Stimulated activated CD4-positive, alpha-beta T cell treated with anti-CD3 and anti-CD28 coated beads, Interleukin-2, amount 100 ng/mL, for 48 hours (primary cell): ENCODE results near the gene TOMM20L.

Experiments used
- DNase-seq, 2 donors: peaks; one replicate each; pipeline ENCODE4 v3.0.0-alpha.2; 2020

Gene TOMM20L

DNA sequence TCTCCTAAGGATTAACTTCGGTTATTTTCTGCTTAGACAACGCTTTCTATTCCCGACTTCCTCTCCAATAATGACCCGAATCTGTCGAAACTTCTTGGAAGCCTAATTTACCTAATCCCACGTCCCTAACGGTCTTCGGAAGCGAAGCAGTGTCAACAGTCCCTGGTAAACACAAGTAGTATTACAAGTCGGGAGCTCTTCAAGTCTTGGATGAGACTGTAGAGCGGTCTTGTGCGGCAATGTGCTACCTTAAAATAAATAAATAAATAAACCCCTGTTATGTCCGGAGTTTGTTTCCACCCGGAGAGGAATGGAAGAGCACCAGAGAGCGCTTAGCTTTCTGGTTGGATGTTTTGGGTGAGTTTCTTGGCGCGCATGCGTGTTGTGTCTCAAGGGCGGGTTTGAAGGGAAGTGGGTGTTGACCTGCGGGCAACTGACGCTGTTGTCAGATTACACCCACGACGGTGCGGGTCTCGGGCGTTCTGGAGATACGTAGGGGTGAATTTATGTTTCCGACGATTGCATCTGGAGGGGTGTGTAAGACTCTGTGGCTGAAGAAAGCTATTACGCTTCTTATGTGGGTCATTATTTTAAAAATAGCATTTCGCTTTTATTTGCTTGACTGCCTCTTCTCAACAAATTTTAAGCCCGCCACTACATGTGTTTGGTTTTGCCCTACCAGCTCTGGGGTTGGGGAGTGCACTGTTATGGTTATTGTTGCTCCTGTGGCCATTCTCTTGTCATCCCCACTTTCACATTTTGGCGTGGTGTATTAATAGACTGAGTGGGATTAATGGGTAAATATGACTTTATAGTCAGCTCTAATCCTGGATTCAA, 31.8 kb downstream of the TOMM20L start, which contains the start of the genes KIAA0586 and TIMM9:
KIAA0586 (plus strand) TSS at position 439 of the 837 bp plus-strand sequence. CDS start 546 bp downstream, outside the sequence.
TIMM9 (minus strand) TSS at position 251 of the 837 bp plus-strand sequence. CDS start 15,586 bp downstream, outside the sequence.
- peak; percentile 90 for DNase-seq

DNA sequence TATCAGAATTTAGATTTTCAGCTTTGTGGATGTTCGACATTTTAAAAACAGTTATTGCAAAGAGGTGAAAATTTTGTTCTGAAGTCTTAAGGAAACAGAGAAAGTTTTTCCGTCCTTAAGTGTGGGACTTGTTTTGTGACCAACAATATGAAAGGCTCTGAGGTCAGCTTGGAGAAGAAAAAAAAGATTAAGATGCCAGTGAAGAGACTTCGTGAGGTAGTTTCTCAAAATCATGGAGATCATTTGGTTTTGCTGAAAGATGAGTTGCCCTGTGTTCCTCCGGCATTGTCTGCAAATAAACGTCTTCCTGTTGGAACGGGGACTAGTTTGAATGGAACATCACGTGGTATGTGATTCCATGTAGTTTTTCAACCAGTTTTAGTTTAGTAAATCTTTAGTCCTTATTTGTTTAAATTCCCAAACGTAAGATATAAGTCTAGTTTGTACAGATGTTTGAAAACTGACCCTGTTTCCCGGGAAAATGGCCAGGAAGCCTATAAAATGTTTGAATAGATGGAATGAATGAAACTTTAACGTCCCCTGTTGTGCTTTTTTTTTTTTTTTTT, 32.5 kb downstream of the TOMM20L start:
- DNase-seq: no peak

DNA sequence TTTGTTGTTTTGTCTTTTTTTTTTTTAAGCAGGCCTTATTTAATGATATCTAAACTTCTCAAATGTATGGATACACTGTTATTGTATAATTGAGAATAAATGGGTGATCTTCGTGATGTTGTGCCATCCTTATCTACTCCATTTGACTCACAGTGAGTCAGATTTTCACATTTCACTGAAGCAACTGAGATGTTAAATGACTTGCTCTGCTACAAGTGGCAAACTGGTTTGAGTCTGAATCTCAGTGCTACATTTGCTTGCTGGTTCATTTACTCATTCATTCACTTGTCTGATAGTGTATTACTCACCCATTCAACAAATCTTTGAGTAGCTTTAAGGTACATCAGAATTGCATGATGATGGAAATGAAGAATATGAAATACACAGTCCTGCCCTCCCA, 34.4 kb downstream of the TOMM20L start:
- no peak for DNase-seq

DNA sequence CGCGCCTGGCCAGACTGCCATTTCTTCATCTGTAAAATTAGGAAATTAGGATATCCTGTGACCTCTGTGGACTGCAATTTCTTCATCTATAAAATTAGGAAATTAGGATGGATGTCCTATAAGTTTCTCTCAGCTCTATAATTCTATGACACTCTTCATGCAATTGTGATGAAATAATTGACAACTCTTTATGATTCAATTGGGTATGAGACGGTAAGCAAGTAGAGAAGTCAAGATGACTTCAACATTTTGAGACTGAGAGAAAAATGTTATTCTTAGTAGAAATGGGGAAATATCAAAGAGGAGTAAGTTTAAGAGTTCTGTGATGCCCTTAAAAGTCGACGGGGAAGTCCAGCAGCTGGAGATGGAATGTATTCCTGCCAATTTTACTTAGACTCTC, 43.7 kb downstream of the TOMM20L start:
- DNase-seq: no peak

DNA sequence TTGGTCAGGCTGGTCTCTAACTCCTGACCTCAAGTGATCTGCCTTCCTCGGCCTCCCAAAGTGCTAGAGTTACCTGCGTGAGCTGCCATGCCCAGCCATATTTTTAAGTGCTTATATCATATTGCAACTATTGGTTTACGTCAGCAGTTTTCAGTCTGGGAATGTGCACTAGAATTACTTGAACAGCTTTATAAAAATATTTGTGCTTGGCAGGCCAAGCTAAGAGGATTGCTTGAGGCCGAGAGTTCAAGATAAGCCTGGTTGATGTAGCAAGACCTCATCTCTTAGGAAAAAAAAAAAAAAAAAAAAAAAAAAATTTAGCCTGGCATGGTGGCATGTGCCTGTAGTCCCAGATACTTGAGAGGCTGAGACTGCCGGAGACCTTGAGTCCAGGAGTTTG, 48.9 kb downstream of the TOMM20L start:
- no peak for DNase-seq

DNA sequence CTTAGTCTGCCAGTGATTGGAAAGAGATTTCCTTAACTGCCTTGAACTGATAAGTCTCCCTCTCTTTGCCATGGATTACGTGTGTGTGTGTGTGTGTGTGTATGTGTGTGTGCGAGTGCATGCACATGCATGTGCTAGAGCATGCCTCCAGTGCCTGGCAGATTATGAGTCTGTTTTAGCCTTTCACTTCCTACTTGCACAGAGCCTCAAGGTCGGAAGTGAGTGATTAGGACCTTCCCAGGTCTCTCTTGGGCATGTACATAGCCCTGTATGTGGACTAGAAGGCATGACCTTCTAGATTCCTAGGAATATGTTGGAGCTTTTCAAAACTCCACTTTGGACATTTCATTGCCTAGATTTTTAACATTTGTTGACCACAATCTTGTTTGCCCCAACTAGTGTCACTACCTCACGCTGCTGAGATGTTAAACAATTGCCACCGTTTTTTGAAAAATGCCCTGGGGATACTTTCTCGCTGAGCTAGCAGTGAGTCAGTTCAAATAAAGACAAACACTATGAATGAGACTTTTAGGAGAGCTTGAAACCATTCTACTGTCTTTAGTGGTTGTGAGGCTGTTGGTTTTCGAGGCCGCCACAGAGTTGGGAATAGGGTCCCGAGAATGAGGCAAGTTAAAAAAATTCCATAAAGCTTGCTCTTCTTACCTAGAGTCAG, 60.0 kb downstream of the TOMM20L start:
- DNase-seq: no peak
